Mesenteric fat pad (tissue), 1 donor: ENCODE data around the gene ATG7. TPM values are rescaled to one million over a fixed set of nuclear protein-coding genes. Genes with fewer than 3 reads are reported as not detected.

Experiments
- DNase-seq: peaks from one replicate; pipeline ENCODE4 v3.0.0-alpha.2; 2020; ENCODE audit warnings: low spot score
- total RNA-seq: library from RNA; stranded (reverse); fragmentation: NEBNext Ultra II Directional; extraction: Animal tissue kit (Norgen Biotek cat#: 25700); gene quantifications from one replicate; pipeline ENCODE4 v1.2.1, GENCODE V29; 2021
- donor health status: DM: yes; HTN: yes; CAD: no.

The ATG7 gene
- total RNA-seq, 1 donor from 2014 or later = 48.0 TPM

GRCh38 chr3:11549580-11550140 is 277.5 kb downstream of the ATG7 start:
- DNase-seq = no peak

- no peak for DNase-seq
Measured at GRCh38 chr3:11551036-11551435, 278.8 kb downstream of the ATG7 start.

GRCh38 chr3:11552289-11553264 is 280.4 kb downstream of the ATG7 start:
- no peak for DNase-seq

- DNase-seq = no peak
Measured at GRCh38 chr3:11553436-11554235, 281.4 kb downstream of the ATG7 start.

- DNase-seq = no peak
Measured at GRCh38 chr3:11554236-11554610, 282.0 kb downstream of the ATG7 start.

GRCh38 chr3:11554666-11555065 is 282.5 kb downstream of the ATG7 start:
- DNase-seq = no peak

GRCh38 chr3:11555211-11555782 is 283.1 kb downstream of the ATG7 start:
- no peak for DNase-seq

GRCh38 chr3:11555881-11556633 is 283.9 kb downstream of the ATG7 start:
- no peak for DNase-seq

- no peak for DNase-seq
Measured at GRCh38 chr3:11556851-11557644, 284.9 kb downstream of the ATG7 start.

GRCh38 chr3:11558002-11558401 is 285.8 kb downstream of the ATG7 start:
- no peak for DNase-seq

- no peak for DNase-seq
Measured at GRCh38 chr3:11558411-11558903, 286.3 kb downstream of the ATG7 start.

GRCh38 chr3:11558918-11559815 is 287.0 kb downstream of the ATG7 start:
- no peak for DNase-seq

- no peak for DNase-seq
Measured at GRCh38 chr3:11559816-11560633, 287.8 kb downstream of the ATG7 start.

- DNase-seq = no peak
Measured at GRCh38 chr3:11560746-11561145, 288.5 kb downstream of the ATG7 start.

- no peak for DNase-seq
Measured at GRCh38 chr3:11562277-11562881, 290.2 kb downstream of the ATG7 start.

- no peak for DNase-seq
Measured at GRCh38 chr3:11563159-11563864, 291.1 kb downstream of the ATG7 start.

- no peak for DNase-seq
Measured at GRCh38 chr3:11563865-11564185, 291.6 kb downstream of the ATG7 start.
